B cell (primary cell): ENCODE data around the gene MBNL2. TPM values are rescaled to one million over a fixed set of nuclear protein-coding genes. Genes with fewer than 3 reads are reported as not detected.

Experiments used
- ATAC-seq: fragments of 200-7000 bp; cut with Tn5 transposase; one replicate; pipeline ENCODE4 v1.10.0; 2021; ENCODE audit warnings: low read depth, mild to moderate bottlenecking, moderate number of reproducible peaks, moderate library complexity
- CTCF ChIA-PET: fragments of 350-600 bp; sonication (Branson Sonifier 250); formaldehyde crosslinking; loops from one replicate; lab custom pipeline; 2021; ENCODE audit warnings: antibody characterized with exemption, inconsistent platforms; lab: Charles Lee
- POLR2A ChIA-PET: fragments of 350-600 bp; sonication (Branson Sonifier 250); formaldehyde crosslinking; loops from one replicate; lab custom pipeline; 2021; ENCODE audit warnings: antibody characterized with exemption; lab: Charles Lee
- DNase-seq: peaks from one replicate; pipeline ENCODE4 v3.0.0; 2013
- H2AFZ ChIP-seq: 2 replicates; pipeline ENCODE4 v1.6.1; 2012; ENCODE audit warnings: mild to moderate bottlenecking, low read depth, low read length; ENCODE audit not compliant: insufficient read depth, poor library complexity, severe bottlenecking
- H3K27ac ChIP-seq, 2 donors: 1 replicate in 1 of 2; 2 replicates in 1 of 2; pipeline ENCODE4 v1.5.1; 2012 to 2013; ENCODE audit warnings: low read length in 2 of 2, mild to moderate bottlenecking in 2 of 2, moderate library complexity in 1 of 2
- H3K27me3 ChIP-seq, 4 experiments: fragments of 200-600 bp in 1 of 4; sonication (generic) in 1 of 4; replicated peaks in 1 of 4; 1 replicate in 2 of 4; 2 replicates in 2 of 4; pipeline versions ENCODE4 v1.6.1 to v1.7.0; 2013 to 2016; ENCODE audit warnings: low read length in 3 of 4, mild to moderate bottlenecking in 2 of 4, mixed read lengths in 1 of 4, moderate library complexity in 1 of 4; ENCODE audit not compliant: insufficient read depth in 4 of 4, control insufficient read depth in 3 of 4; ENCODE audit errors: control extremely low read depth in 1 of 4
- H3K36me3 ChIP-seq, 2 experiments: replicated peaks in 1 of 2; 1 replicate in 1 of 2; 2 replicates in 1 of 2; pipeline versions ENCODE4 v1.6.1 to v1.7.1; 2013; ENCODE audit warnings: low read length in 1 of 2; ENCODE audit not compliant: insufficient read depth in 2 of 2, control insufficient read depth in 1 of 2; ENCODE audit errors: control extremely low read depth in 1 of 2, extremely low read depth in 1 of 2
- H3K4me1 ChIP-seq, 2 donors: fragments of 200-600 bp in 1 of 2; sonication (generic) in 1 of 2; 1 replicate in 1 of 2; 2 replicates in 1 of 2; pipeline versions ENCODE4 v1.5.1 to v1.6.1; 2013 to 2017; ENCODE audit warnings: low read length in 2 of 2; ENCODE audit not compliant: control insufficient read depth in 2 of 2, insufficient read depth in 2 of 2
- H3K4me2 ChIP-seq: replicated peaks from 2 replicates; pipeline ENCODE3; 2012; ENCODE audit warnings: mild to moderate bottlenecking, low read depth, low read length; ENCODE audit not compliant: poor library complexity, severe bottlenecking
- H3K4me3 ChIP-seq, 5 experiments: fragments of 200-600 bp in 1 of 5; sonication (generic) in 1 of 5; 1 replicate in 3 of 5; 2 replicates in 2 of 5; pipeline versions ENCODE4 v1.5.1 to v1.7.0; 2011 to 2016; ENCODE audit warnings: low read length in 4 of 5, mild to moderate bottlenecking in 4 of 5, low read depth in 2 of 5, control low read depth in 1 of 5, moderate library complexity in 1 of 5; ENCODE audit not compliant: insufficient read depth in 1 of 5; ENCODE audit errors: control extremely low read depth in 1 of 5, extremely low read depth in 1 of 5
- H3K79me2 ChIP-seq: fragments of 200-600 bp; sonication (generic); one replicate; pipeline ENCODE4 v1.6.0; 2016; ENCODE audit warnings: low read length; ENCODE audit not compliant: control insufficient read depth, insufficient read depth
- H3K9ac ChIP-seq: fragments of 200-600 bp; sonication (generic); 2 replicates; pipeline ENCODE4 v1.6.1; 2017; ENCODE audit warnings: mild to moderate bottlenecking, low read length, moderate library complexity
- H3K9me3 ChIP-seq, 3 donors: one replicate each; pipeline versions ENCODE4 v1.6.1 to v1.7.1; 2013; ENCODE audit warnings: low read length in 2 of 3; ENCODE audit not compliant: control insufficient read depth in 2 of 3, insufficient read depth in 1 of 3; ENCODE audit errors: control extremely low read depth in 1 of 3
- H4K20me1 ChIP-seq: 2 replicates; pipeline ENCODE4 v1.6.0; 2012; ENCODE audit warnings: mild to moderate bottlenecking, low read length; ENCODE audit not compliant: insufficient read depth, control insufficient read depth, poor library complexity, severe bottlenecking
- H3K27ac Mint-ChIP-seq: one replicate; pipeline ENCODE4 v1.8.0; 2021; ENCODE audit warnings: mixed read lengths
- H3K27me3 Mint-ChIP-seq: one replicate; pipeline ENCODE4 v1.8.0; 2021; ENCODE audit warnings: mixed read lengths
- H3K4me1 Mint-ChIP-seq: one replicate; pipeline ENCODE4 v1.8.0; 2021; ENCODE audit warnings: mixed read lengths
- H3K4me3 Mint-ChIP-seq: one replicate; pipeline ENCODE4 v1.8.0; 2021; ENCODE audit warnings: mixed read lengths
- H3K9me3 Mint-ChIP-seq: one replicate; pipeline ENCODE4 v1.8.0; 2022; ENCODE audit warnings: mixed read lengths; ENCODE audit not compliant: insufficient read depth
- EZH2 ChIP-seq: IDR thresholded peaks from 2 replicates; pipeline ENCODE4 v1.6.1; 2012; ENCODE audit warnings: borderline replicate concordance, low read depth, mild to moderate bottlenecking, moderate library complexity, low read length; ENCODE audit not compliant: insufficient read depth, poor library complexity, severe bottlenecking
- WGBS: methylation state at CpG from one replicate; pipeline ENCODE4 v1.1.5; 2013; ENCODE audit warnings: missing lambda C conversion rate; ENCODE audit not compliant: insufficient coverage; 5-methylcytosine and 5-hydroxymethylcytosine counted together
- intact Hi-C: fragments of 100-400 bp; cut with micrococcal nuclease; formaldehyde crosslinking; loops from one replicate; pipeline ENCODE4 v1.10.0; 2022
- polyA plus RNA-seq: library from polyadenylated mRNA; depleted of rRNA; stranded (reverse); fragments of >200 nt; gene quantifications from 2 replicates; pipeline ENCODE4 v1.2.3, GENCODE V29; 2012
- total RNA-seq, 2 donors: library from RNA; stranded (reverse); fragments of 120-200 nt in 1 of 2; gene quantifications; 1 replicate in 1 of 2; 2 replicates in 1 of 2; pipeline versions ENCODE4 v1.2.3 to v1.2.4, GENCODE V29; 2013 to 2022
- TF ChIP-seq, protein P1 (sequence below): fragments of 200-600 bp; IDR thresholded peaks from one replicate; pipeline ENCODE4 v1.8.0; 2022; ENCODE audit warnings: antibody characterized with exemption, mild to moderate bottlenecking

MBNL2 gene
- total and polyA plus RNA-seq, 2 donors (not counting 1 experiment from before 2014, with no cell fraction given) = 6.9 to 50.1 TPM

DNA sequence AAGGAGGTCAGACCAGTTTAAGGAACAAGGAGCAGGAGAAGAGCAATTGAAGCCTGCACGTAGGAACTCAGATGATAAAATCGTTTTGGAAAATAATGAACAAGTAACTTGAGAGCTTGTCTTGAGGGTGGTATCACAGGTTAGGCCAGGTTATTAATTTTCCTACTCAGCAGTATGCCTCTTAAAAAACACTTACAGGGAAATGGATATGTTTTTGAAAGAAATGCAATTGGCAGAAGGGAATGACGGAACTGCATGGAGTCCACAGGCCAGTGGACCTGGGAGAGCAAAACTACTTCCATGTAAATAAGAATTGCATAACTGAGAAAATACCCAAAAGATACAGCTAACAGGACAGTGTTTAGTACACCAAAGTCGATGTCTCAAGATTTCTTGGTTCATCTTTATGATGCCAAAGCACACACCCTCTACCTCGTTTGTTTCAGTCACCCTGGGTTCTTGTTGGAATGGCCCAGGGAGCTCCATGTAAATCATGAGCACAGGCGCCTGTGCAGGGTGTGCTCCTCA, 35.2 kb downstream of the MBNL2 start:
- H3K9me3 Mint-ChIP-seq = no peaks in the 10 kb centered on the region
- no peak for DNase-seq
- 96% methylated on average over 4 of the region's 6 CpGs for WGBS
- ChIA-PET POLR2A (no interaction called here), CTCF (no interaction called here)
- TF ChIP-seq, protein P1, sequence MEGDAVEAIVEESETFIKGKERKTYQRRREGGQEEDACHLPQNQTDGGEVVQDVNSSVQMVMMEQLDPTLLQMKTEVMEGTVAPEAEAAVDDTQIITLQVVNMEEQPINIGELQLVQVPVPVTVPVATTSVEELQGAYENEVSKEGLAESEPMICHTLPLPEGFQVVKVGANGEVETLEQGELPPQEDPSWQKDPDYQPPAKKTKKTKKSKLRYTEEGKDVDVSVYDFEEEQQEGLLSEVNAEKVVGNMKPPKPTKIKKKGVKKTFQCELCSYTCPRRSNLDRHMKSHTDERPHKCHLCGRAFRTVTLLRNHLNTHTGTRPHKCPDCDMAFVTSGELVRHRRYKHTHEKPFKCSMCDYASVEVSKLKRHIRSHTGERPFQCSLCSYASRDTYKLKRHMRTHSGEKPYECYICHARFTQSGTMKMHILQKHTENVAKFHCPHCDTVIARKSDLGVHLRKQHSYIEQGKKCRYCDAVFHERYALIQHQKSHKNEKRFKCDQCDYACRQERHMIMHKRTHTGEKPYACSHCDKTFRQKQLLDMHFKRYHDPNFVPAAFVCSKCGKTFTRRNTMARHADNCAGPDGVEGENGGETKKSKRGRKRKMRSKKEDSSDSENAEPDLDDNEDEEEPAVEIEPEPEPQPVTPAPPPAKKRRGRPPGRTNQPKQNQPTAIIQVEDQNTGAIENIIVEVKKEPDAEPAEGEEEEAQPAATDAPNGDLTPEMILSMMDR = no peak
- TF ChIP-seq EZH2 = no peak
- H3K4me3 Mint-ChIP-seq = no peak overlapping the region
- Histone ChIP-seq H3K4me3 (no peak overlapping the region), H4K20me1 (peaks cover 86% of the 10 kb centered on the region), H3K9me3 (no peaks in the 10 kb centered on the region), H2AFZ (no peak overlapping the region), H3K4me2 (no peak overlapping the region), H3K36me3 (peaks cover 0 to 2% of the 10 kb centered on the region in 2 experiments), H3K27me3 (no peaks in the 10 kb centered on the region), H3K27ac (no peak overlapping the region), H3K9ac (no peak overlapping the region), H3K4me1 (peaks cover 21 to 34% of the 10 kb centered on the region in 2 donors), H3K79me2 (peaks cover 77% of the 10 kb centered on the region)
- H3K27me3 Mint-ChIP-seq = no peaks in the 10 kb centered on the region
- H3K27ac Mint-ChIP-seq = no peak overlapping the region
- peaks cover 63% of the 10 kb centered on the region for H3K4me1 Mint-ChIP-seq
- no peak for ATAC-seq
- intact Hi-C loops = no loop called here

DNA sequence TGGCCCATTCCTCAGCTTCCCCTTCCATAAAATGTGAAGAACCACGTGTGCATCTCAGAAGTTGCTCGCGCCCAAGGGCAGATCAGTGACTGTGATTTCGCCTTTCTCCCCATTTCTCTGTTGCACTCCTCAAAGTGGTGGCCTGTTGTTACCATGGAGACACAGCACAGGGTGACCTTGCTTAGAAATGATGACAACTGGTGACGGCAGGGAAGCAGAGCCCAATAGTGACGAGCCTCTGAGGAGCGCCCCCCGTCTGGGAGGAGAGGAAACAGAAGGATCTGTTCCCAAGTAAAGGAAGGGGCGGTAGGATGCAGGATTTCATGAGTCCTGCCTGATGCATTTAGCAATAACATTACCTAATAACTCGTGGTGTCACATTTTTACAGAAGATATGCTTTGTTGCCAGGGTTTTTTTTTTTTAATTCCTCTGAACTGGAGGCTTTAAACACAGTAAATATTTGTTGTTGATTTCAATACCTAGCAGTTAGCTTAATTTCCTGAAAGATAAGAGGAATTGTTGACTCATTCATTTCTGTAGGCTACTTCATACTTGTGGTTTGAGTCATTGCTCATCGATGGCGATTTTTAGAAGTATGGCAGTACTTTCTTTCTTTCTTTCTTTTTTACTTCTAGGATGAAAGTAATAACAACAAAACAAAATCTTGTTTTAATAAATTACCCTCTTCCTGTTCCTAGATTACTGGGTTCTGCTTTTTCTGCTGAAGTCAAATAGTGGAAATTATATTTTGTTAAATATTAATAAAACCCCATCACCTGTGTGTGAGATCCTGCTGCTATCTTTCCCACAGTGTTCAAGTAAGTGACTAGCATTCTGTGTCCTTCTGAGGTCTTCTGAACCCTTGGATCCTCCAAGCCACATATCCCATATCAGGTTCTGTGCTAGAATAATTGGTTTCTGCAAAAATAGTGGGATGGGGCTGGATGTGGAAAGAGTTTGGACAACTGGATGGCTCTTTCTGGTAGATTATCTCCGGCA, 36.0 kb downstream of the MBNL2 start:
- DNase-seq (no peak), ATAC-seq (no peak)
- intact Hi-C loops = no loop called here
- no peak overlapping the region for H3K27ac Mint-ChIP-seq
- peaks cover 88% of the 10 kb centered on the region for H4K20me1 ChIP-seq
- peaks cover 21 to 34% of the 10 kb centered on the region in 2 donors for H3K4me1 ChIP-seq
- no peak overlapping the region for H2AFZ ChIP-seq
- TF ChIP-seq, protein P1 = no peak
- TF ChIP-seq EZH2 = no peak
- no peaks in the 10 kb centered on the region for H3K9me3 Mint-ChIP-seq
- peaks cover 68% of the 10 kb centered on the region for H3K4me1 Mint-ChIP-seq
- 94% methylated on average over 6 of the region's 13 CpGs for WGBS
- H3K4me2 ChIP-seq = no peak overlapping the region
- no peak overlapping the region for H3K27ac ChIP-seq
- H3K4me3 Mint-ChIP-seq = no peak overlapping the region
- H3K27me3 Mint-ChIP-seq = no peaks in the 10 kb centered on the region
- H3K4me3 ChIP-seq = no peak overlapping the region
- no peaks in the 10 kb centered on the region for H3K9me3 ChIP-seq
- CTCF ChIA-PET = no interaction called here
- H3K79me2 ChIP-seq = peaks cover 78% of the 10 kb centered on the region
- no peaks in the 10 kb centered on the region for H3K27me3 ChIP-seq
- H3K36me3 ChIP-seq = peaks cover 0 to 2% of the 10 kb centered on the region in 2 experiments
- POLR2A ChIA-PET = no interaction called here
- no peak overlapping the region for H3K9ac ChIP-seq
